GM12878 (cell line): Measurements from ENCODE around the gene FKRP. TPM values are rescaled to one million over a fixed set of nuclear protein-coding genes. Genes with fewer than 3 reads are reported as not detected.

ENCODE experiments used
- ATF7 ChIP-seq: fragments of 450-650 bp; IDR thresholded peaks from 2 replicates; pipeline ENCODE4 v1.6.1; 2016; ENCODE audit warnings: low read depth, mild to moderate bottlenecking
- BACH1 ChIP-seq: fragments of 450-650 bp; IDR thresholded peaks from 2 replicates; pipeline ENCODE4 v1.6.1; 2017; ENCODE audit warnings: mild to moderate bottlenecking, borderline replicate concordance
- BCL11A ChIP-seq: IDR thresholded peaks from 2 replicates; pipeline ENCODE4 v1.6.1; 2011; ENCODE audit warnings: low read depth, low read length
- BRCA1 ChIP-seq: IDR thresholded peaks from 2 replicates; pipeline ENCODE4 v1.6.1; 2011; ENCODE audit warnings: low read depth, low read length, improper control_type of control experiment
- HCFC1 ChIP-seq: fragments of 150-350 bp; IDR thresholded peaks from 2 replicates; pipeline ENCODE4 v1.6.1; 2014; ENCODE audit warnings: low read length
- MEF2A ChIP-seq: IDR thresholded peaks from 2 replicates; pipeline ENCODE4 v1.6.1; 2011; ENCODE audit warnings: low read depth, mild to moderate bottlenecking, low read length, moderate library complexity; ENCODE audit not compliant: insufficient read depth
- MYC ChIP-seq: IDR thresholded peaks from 2 replicates; pipeline ENCODE4 v1.6.1; 2011; ENCODE audit warnings: mild to moderate bottlenecking, low read length, moderate library complexity, inconsistent platforms; ENCODE audit not compliant: insufficient read depth, insufficient replicate concordance, insufficient read length, severe bottlenecking
- PAX5 ChIP-seq: IDR thresholded peaks from 2 replicates; pipeline ENCODE4 v1.6.1; 2011; ENCODE audit warnings: low read depth, low read length, borderline replicate concordance
- RELA ChIP-seq: fragments of 450-650 bp; IDR thresholded peaks from 2 replicates; pipeline ENCODE4 v1.8.0; 2014; ENCODE audit warnings: borderline replicate concordance; ENCODE audit not compliant: partially characterized antibody
- SP1 ChIP-seq: IDR thresholded peaks from one replicate; pipeline ENCODE4 v1.6.1; 2011; ENCODE audit warnings: low read depth, low read length
- TARDBP ChIP-seq: IDR thresholded peaks from 2 replicates; pipeline ENCODE4 v1.6.1; 2016; ENCODE audit warnings: borderline replicate concordance
- TCF7 ChIP-seq: IDR thresholded peaks from 2 replicates; pipeline ENCODE4 v1.6.1; 2014; ENCODE audit warnings: antibody characterized with exemption, borderline replicate concordance
- polyA plus RNA-seq, 11 experiments: library from polyadenylated mRNA; depleted of rRNA in 4 of 11; unstranded in 6 of 11; stranded (reverse) in 5 of 11; fragments of >200 nt; fragmentation: Nextera tagmentation in 4 of 11; fragmentation: Illumina TruSeq in 1 of 11; extraction: Ambion mirVana in 4 of 11; extraction: Trizol in 1 of 11; gene quantifications; 1 replicate in 1 of 11; 2 replicates in 10 of 11; pipeline versions ENCODE4 v1.2.1 to v1.2.3, GENCODE V29; 2011 to 2016; ENCODE audit warnings: inconsistent platforms in 2 of 11, missing spikeins in 2 of 11, low read depth in 1 of 11
- total RNA-seq, 4 experiments: library from RNA; depleted of rRNA in 3 of 4; stranded (reverse); fragments of >200 nt in 3 of 4; fragmentation: Illumina TruSeq in 1 of 4; extraction: Trizol in 1 of 4; gene quantifications; 2 replicates each; pipeline versions ENCODE4 v1.2.1 to v1.2.3, GENCODE V29; 2013 to 2021
- TF ChIP-seq, protein P1 (sequence below): fragments of 450-650 bp; IDR thresholded peaks from 2 replicates; pipeline ENCODE4 v1.6.1; 2017; ENCODE audit warnings: mild to moderate bottlenecking
- TF ChIP-seq, protein P2 (sequence below): fragments of 450-650 bp; formaldehyde crosslinking; IDR thresholded peaks from 2 replicates; pipeline ENCODE4 v1.5.0; 2022; ENCODE audit warnings: mild to moderate bottlenecking, missing genetic modification characterization
- TF ChIP-seq, protein P3 (sequence below): fragments of 450-650 bp; IDR thresholded peaks from 2 replicates; pipeline ENCODE4 v1.6.1; 2017; ENCODE audit warnings: mild to moderate bottlenecking, moderate library complexity
- TF ChIP-seq, protein P4 (sequence below): IDR thresholded peaks from 2 replicates; pipeline ENCODE4 v1.6.1; 2011; ENCODE audit warnings: borderline replicate concordance, low read depth, mild to moderate bottlenecking, moderate library complexity, low read length; ENCODE audit not compliant: insufficient read depth, poor library complexity, severe bottlenecking
- TF ChIP-seq, protein P5 (sequence below): fragments of 150-350 bp; IDR thresholded peaks from 2 replicates; pipeline ENCODE4 v1.6.1; 2014; ENCODE audit warnings: mild to moderate bottlenecking, low read depth, low read length

Gene FKRP
- total and polyA plus RNA-seq, 10 of the 15 experiments (the other 5 are each of a cell fraction or from before 2014, with no cell fraction given): 1.3 to 14.1 (median 7.8) TPM

DNA sequence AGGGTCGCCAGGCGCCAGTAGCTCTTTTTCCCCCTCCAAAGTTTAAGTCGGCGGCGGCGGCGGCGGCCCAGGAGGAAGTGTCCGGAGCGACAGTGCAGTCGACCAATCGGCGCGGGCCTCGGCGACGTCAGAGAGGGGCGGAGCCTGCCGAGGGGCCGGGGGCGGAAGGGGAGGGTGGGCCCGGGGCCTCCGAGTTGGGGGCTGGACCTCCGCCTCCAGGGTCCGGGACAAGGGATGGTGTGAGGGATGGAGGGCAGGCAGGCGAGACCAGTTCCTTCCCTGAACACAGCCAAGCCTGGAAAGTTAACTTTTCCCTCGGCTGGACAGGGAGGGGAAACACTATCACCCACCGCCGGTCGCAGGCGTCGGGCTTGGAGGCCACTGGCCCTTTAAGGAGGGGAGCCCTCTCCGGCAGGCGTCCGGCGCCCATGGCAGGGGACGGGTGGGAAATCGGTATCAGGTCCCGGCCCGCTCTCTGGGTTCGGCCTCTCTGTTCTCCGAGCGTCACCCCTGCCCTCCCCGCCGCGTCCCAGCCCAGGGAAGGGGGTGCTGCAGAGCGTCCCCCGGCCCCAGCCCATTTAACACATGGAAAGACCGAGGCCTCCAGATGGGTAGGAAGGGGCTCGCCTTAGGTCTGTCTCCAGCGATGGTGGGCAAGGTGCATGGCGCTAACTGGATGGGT, 28.7 kb upstream of the FKRP start, which contains the start of gene PRKD2 (continued):
- TF ChIP-seq, protein P1, sequence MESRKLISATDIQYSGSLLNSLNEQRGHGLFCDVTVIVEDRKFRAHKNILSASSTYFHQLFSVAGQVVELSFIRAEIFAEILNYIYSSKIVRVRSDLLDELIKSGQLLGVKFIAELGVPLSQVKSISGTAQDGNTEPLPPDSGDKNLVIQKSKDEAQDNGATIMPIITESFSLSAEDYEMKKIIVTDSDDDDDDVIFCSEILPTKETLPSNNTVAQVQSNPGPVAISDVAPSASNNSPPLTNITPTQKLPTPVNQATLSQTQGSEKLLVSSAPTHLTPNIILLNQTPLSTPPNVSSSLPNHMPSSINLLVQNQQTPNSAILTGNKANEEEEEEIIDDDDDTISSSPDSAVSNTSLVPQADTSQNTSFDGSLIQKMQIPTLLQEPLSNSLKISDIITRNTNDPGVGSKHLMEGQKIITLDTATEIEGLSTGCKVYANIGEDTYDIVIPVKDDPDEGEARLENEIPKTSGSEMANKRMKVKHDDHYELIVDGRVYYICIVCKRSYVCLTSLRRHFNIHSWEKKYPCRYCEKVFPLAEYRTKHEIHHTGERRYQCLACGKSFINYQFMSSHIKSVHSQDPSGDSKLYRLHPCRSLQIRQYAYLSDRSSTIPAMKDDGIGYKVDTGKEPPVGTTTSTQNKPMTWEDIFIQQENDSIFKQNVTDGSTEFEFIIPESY: no peak
- TF ChIP-seq BACH1 (0 out of 2 replicates have a peak, but pooled peaks have one; percentile 19), ATF7 (peak; percentile 41), BCL11A (no peak), SP1 (peak; percentile 47), TARDBP (no peak), BRCA1 (no peak), MYC (no peak), RELA (no peak), HCFC1 (no peak), MEF2A (no peak), TCF7 (no peak), PAX5 (no peak)
- TF ChIP-seq, protein P2, sequence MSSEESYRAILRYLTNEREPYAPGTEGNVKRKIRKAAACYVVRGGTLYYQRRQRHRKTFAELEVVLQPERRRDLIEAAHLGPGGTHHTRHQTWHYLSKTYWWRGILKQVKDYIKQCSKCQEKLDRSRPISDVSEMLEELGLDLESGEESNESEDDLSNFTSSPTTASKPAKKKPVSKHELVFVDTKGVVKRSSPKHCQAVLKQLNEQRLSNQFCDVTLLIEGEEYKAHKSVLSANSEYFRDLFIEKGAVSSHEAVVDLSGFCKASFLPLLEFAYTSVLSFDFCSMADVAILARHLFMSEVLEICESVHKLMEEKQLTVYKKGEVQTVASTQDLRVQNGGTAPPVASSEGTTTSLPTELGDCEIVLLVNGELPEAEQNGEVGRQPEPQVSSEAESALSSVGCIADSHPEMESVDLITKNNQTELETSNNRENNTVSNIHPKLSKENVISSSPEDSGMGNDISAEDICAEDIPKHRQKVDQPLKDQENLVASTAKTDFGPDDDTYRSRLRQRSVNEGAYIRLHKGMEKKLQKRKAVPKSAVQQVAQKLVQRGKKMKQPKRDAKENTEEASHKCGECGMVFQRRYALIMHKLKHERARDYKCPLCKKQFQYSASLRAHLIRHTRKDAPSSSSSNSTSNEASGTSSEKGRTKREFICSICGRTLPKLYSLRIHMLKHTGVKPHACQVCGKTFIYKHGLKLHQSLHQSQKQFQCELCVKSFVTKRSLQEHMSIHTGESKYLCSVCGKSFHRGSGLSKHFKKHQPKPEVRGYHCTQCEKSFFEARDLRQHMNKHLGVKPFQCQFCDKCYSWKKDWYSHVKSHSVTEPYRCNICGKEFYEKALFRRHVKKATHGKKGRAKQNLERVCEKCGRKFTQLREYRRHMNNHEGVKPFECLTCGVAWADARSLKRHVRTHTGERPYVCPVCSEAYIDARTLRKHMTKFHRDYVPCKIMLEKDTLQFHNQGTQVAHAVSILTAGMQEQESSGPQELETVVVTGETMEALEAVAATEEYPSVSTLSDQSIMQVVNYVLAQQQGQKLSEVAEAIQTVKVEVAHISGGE (CRISPR knock-in tag): no peak
- TF ChIP-seq, protein P3, sequence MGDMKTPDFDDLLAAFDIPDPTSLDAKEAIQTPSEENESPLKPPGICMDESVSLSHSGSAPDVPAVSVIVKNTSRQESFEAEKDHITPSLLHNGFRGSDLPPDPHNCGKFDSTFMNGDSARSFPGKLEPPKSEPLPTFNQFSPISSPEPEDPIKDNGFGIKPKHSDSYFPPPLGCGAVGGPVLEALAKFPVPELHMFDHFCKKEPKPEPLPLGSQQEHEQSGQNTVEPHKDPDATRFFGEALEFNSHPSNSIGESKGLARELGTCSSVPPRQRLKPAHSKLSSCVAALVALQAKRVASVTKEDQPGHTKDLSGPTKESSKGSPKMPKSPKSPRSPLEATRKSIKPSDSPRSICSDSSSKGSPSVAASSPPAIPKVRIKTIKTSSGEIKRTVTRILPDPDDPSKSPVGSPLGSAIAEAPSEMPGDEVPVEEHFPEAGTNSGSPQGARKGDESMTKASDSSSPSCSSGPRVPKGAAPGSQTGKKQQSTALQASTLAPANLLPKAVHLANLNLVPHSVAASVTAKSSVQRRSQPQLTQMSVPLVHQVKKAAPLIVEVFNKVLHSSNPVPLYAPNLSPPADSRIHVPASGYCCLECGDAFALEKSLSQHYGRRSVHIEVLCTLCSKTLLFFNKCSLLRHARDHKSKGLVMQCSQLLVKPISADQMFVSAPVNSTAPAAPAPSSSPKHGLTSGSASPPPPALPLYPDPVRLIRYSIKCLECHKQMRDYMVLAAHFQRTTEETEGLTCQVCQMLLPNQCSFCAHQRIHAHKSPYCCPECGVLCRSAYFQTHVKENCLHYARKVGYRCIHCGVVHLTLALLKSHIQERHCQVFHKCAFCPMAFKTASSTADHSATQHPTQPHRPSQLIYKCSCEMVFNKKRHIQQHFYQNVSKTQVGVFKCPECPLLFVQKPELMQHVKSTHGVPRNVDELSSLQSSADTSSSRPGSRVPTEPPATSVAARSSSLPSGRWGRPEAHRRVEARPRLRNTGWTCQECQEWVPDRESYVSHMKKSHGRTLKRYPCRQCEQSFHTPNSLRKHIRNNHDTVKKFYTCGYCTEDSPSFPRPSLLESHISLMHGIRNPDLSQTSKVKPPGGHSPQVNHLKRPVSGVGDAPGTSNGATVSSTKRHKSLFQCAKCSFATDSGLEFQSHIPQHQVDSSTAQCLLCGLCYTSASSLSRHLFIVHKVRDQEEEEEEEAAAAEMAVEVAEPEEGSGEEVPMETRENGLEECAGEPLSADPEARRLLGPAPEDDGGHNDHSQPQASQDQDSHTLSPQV: no peak
- TF ChIP-seq, protein P4, sequence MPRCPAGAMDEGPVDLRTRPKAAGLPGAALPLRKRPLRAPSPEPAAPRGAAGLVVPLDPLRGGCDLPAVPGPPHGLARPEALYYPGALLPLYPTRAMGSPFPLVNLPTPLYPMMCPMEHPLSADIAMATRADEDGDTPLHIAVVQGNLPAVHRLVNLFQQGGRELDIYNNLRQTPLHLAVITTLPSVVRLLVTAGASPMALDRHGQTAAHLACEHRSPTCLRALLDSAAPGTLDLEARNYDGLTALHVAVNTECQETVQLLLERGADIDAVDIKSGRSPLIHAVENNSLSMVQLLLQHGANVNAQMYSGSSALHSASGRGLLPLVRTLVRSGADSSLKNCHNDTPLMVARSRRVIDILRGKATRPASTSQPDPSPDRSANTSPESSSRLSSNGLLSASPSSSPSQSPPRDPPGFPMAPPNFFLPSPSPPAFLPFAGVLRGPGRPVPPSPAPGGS: no peak
- TF ChIP-seq, protein P5, sequence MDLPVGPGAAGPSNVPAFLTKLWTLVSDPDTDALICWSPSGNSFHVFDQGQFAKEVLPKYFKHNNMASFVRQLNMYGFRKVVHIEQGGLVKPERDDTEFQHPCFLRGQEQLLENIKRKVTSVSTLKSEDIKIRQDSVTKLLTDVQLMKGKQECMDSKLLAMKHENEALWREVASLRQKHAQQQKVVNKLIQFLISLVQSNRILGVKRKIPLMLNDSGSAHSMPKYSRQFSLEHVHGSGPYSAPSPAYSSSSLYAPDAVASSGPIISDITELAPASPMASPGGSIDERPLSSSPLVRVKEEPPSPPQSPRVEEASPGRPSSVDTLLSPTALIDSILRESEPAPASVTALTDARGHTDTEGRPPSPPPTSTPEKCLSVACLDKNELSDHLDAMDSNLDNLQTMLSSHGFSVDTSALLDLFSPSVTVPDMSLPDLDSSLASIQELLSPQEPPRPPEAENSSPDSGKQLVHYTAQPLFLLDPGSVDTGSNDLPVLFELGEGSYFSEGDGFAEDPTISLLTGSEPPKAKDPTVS: no peak
